DND-41 (cell line): ENCODE results near the gene TBC1D23.

Experiments
- ATAC-seq: fragments of 200-7000 bp; cut with Tn5 transposase; 3 replicates; pipeline ENCODE4 v1.9.1; 2021; ENCODE audit warnings: low read depth; ENCODE audit not compliant: insufficient read depth
- DNase-seq: peaks from one replicate; pipeline ENCODE4 v3.0.0-alpha.2; 2020
- H2AFZ ChIP-seq: 2 replicates; pipeline ENCODE4 v1.6.0; 2012; ENCODE audit warnings: low read depth, low read length
- H3K27ac ChIP-seq: 2 replicates; pipeline ENCODE4 v1.5.1; 2012; ENCODE audit warnings: low read length, inconsistent platforms
- H3K27me3 ChIP-seq: fragments of 200-600 bp; sonication (generic); 2 replicates; pipeline ENCODE4 v1.6.0; 2012; ENCODE audit warnings: low read length, mild to moderate bottlenecking, inconsistent platforms; ENCODE audit not compliant: insufficient read depth, poor library complexity
- H3K36me3 ChIP-seq: 2 replicates; pipeline ENCODE4 v1.5.1; 2012; ENCODE audit warnings: low read length, inconsistent platforms; ENCODE audit not compliant: insufficient read depth
- H3K4me1 ChIP-seq: 2 replicates; pipeline ENCODE4 v1.5.1; 2012; ENCODE audit warnings: mild to moderate bottlenecking, low read length; ENCODE audit not compliant: insufficient read depth
- H3K4me2 ChIP-seq: 2 replicates; pipeline ENCODE4 v1.6.0; 2012; ENCODE audit warnings: mild to moderate bottlenecking, moderate library complexity, low read length, inconsistent platforms; ENCODE audit not compliant: insufficient read depth
- H3K4me3 ChIP-seq, 2 experiments: fragments of 200-600 bp in 1 of 2; shearing (Covaris generic) in 1 of 2; 2 replicates each; pipeline ENCODE4 v1.5.1; 2012 to 2016; ENCODE audit warnings: inconsistent platforms in 2 of 2, low read length in 2 of 2, mild to moderate bottlenecking in 2 of 2, low read depth in 1 of 2, moderate library complexity in 1 of 2
- H3K79me2 ChIP-seq: 2 replicates; pipeline ENCODE4 v1.6.0; 2012; ENCODE audit warnings: low read length, inconsistent platforms; ENCODE audit not compliant: insufficient read depth
- H3K9ac ChIP-seq: 2 replicates; pipeline ENCODE4 v1.6.0; 2012; ENCODE audit warnings: low read depth, mild to moderate bottlenecking, inconsistent platforms, low read length, moderate library complexity
- H3K9me3 ChIP-seq: 2 replicates; pipeline ENCODE4 v1.5.1; 2012; ENCODE audit warnings: low read length, moderate library complexity, mild to moderate bottlenecking, inconsistent platforms; ENCODE audit not compliant: insufficient read depth, severe bottlenecking
- H4K20me1 ChIP-seq: 2 replicates; pipeline ENCODE4 v1.6.0; 2012; ENCODE audit warnings: low read length; ENCODE audit not compliant: insufficient read depth
- EZH2 ChIP-seq: IDR thresholded peaks from 3 replicates; pipeline ENCODE4 v1.6.1; 2012; ENCODE audit warnings: borderline replicate concordance, low read depth, mild to moderate bottlenecking, moderate library complexity, low read length, inconsistent platforms; ENCODE audit not compliant: severe bottlenecking
- TF ChIP-seq, protein P1 (sequence below): IDR thresholded peaks from 2 replicates; pipeline ENCODE4 v1.5.1; 2012; ENCODE audit warnings: borderline replicate concordance, low read length, moderate library complexity, mild to moderate bottlenecking; ENCODE audit not compliant: poor library complexity, severe bottlenecking; ENCODE audit errors: extremely low read depth

Gene TBC1D23

DNA sequence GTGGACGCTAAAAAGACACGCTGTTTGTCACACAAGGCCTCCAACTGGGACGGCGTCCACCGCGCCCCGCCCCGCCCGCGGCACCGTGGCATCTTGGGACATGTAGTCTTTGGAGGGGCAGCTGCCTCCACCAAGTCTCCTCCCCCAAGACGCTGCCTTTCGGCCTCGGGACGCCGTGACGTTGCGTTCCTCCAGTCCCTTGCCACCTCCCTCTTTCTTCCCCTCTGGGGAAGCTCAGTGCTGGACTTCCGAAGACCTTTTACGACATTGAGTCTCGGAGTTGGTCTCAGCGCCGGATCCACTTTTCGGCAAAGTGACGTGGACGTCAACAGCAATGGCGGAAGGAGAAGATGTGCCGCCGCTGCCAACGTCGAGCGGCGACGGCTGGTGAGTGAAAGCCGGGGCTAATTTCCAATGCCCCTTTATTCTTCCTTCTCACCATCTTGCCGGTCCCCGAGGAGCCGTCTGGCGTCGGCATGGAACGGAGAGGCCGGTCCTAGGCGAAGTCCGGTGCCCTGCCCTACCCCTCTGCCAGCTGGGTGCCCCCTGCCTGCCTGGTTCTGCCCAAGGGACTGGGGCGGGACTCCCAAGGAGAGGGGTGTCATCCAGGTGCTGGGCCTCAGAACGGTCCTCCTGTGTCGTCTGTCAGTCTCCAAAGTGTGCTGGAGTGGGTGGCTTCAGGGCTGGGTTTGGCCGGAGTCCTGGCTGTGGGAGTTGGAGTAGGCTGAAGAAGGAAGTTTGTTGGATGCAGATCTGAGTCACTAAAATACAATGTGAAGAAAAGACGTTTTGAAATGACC lies at the start of gene TBC1D23:
Gene TBC1D23, plus strand, starts transcription at position 308 of the 800 bp plus-strand sequence. Its CDS starts 27 bp downstream, at position 335.
- Histone ChIP-seq H3K4me3 (peak within 1 kb of the TSS; percentile 49 to 79), H3K27ac (peak within 1 kb of the TSS; percentile 85), H3K9ac (peak within 1 kb of the TSS; percentile 76), H4K20me1 (peaks cover 5% of the 10 kb centered on the region; the same call in 1 of the 2 replicates), H3K36me3 (no peaks in the 10 kb centered on the region), H3K27me3 (no peaks in the 10 kb centered on the region), H3K9me3 (no peaks in the 10 kb centered on the region), H3K4me1 (peaks cover 33% of the 10 kb centered on the region), H3K4me2 (peak within 1 kb of the TSS; percentile 92), H3K79me2 (peaks cover 50% of the 10 kb centered on the region), H2AFZ (peak within 1 kb of the TSS; percentile 77)
- peak; percentile 98 for DNase-seq
- TF ChIP-seq, protein P1, sequence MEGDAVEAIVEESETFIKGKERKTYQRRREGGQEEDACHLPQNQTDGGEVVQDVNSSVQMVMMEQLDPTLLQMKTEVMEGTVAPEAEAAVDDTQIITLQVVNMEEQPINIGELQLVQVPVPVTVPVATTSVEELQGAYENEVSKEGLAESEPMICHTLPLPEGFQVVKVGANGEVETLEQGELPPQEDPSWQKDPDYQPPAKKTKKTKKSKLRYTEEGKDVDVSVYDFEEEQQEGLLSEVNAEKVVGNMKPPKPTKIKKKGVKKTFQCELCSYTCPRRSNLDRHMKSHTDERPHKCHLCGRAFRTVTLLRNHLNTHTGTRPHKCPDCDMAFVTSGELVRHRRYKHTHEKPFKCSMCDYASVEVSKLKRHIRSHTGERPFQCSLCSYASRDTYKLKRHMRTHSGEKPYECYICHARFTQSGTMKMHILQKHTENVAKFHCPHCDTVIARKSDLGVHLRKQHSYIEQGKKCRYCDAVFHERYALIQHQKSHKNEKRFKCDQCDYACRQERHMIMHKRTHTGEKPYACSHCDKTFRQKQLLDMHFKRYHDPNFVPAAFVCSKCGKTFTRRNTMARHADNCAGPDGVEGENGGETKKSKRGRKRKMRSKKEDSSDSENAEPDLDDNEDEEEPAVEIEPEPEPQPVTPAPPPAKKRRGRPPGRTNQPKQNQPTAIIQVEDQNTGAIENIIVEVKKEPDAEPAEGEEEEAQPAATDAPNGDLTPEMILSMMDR = no peak
- no peak for TF ChIP-seq EZH2
- ATAC-seq = peak; percentile 99

DNA sequence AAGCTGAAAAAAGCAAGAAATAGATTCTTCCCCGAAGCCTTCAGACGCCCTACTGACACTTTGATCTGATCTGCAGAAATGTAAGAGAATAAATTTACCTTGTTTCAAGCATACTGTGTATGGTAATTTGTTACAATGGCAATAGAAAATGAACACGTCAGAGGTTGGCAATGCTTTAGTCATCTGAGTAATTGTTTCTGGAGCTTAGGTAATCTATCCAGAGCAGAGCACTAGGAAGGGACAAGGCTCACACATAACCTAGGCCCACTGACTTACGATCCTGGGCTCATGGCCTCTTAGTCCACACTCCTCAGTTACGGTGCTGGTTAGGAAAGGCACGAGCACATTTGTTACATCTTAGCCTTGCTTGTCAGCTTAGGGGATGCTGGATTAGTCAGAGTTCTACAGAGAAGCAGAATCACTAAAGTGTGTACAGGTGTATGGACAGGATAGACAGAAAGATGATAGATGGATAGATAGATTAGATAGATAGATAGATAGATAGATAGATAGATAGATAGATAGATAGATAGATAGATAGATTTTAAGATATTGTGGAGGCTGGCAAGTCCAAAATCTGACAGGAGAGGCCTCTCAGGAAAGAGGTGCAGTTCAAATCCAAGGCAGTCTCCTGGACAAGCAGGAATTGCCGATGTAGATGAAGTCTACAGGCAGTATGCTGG lies 46.8 kb upstream of the TBC1D23 start:
- H3K9me3 ChIP-seq = no peaks in the 10 kb centered on the region
- no peak overlapping the region for H3K9ac ChIP-seq
- no peaks in the 10 kb centered on the region for H3K79me2 ChIP-seq
- no peak overlapping the region for H3K4me3 ChIP-seq
- no peak for TF ChIP-seq EZH2
- TF ChIP-seq, protein P1 = no peak
- H3K27ac ChIP-seq = no peak overlapping the region
- no peak for ATAC-seq
- H3K27me3 ChIP-seq = no peaks in the 10 kb centered on the region
- no peak overlapping the region for H3K4me2 ChIP-seq
- no peaks in the 10 kb centered on the region for H3K36me3 ChIP-seq
- no peak for DNase-seq
- no peaks in the 10 kb centered on the region for H4K20me1 ChIP-seq
- H3K4me1 ChIP-seq = peaks cover 15% of the 10 kb centered on the region
- H2AFZ ChIP-seq = no peak overlapping the region

DNA sequence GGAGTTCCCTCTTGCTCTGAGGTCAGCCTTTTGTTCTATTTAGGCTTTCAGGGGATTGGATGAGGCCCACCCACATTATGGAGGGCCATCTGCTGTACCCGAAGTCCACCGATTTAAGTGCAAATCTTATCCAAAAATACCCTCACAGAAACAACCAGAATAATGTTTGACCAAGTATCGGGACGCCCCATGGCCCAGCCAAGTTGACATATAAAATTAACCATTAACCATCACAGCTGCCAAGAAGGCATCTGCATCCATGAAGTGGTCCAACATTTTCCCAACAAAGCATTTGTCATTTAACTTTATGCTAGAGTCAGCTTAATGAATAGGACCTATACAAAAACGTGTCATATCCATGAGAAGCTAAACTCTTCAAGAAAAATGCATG lies 46.2 kb upstream of the TBC1D23 start:
- no peaks in the 10 kb centered on the region for H3K9me3 ChIP-seq
- no peak overlapping the region for H3K4me3 ChIP-seq
- ATAC-seq (no peak), DNase-seq (no peak)
- no peak for TF ChIP-seq EZH2
- TF ChIP-seq, protein P1 = no peak
- no peak overlapping the region for H3K9ac ChIP-seq
- H3K36me3 ChIP-seq = no peaks in the 10 kb centered on the region
- H2AFZ ChIP-seq = no peak overlapping the region
- H3K27me3 ChIP-seq = no peaks in the 10 kb centered on the region
- peaks cover 14% of the 10 kb centered on the region for H3K4me1 ChIP-seq
- no peaks in the 10 kb centered on the region for H3K79me2 ChIP-seq
- no peak overlapping the region for H3K27ac ChIP-seq
- H3K4me2 ChIP-seq = no peak overlapping the region
- H4K20me1 ChIP-seq = no peaks in the 10 kb centered on the region
